Neural progenitor cell (in vitro differentiated cells): Measurements from ENCODE around the gene SCFD1. TPM values are rescaled to one million over a fixed set of nuclear protein-coding genes. Genes with fewer than 3 reads are reported as not detected.

Source experiments
- DNase-seq: peaks from one replicate; pipeline ENCODE4 v3.0.0-alpha.2; 2016; ENCODE audit warnings: low spot score
- H2AFZ ChIP-seq: fragments of 200-600 bp; sonication (generic); replicated peaks from 2 replicates; pipeline ENCODE4 v1.6.1; 2016; ENCODE audit warnings: antibody characterized with exemption
- H3F3A ChIP-seq: fragments of 200-600 bp; sonication (generic); 2 replicates; pipeline ENCODE4 v1.6.1; 2016; ENCODE audit warnings: antibody characterized with exemption, low read depth
- H3K27ac ChIP-seq: fragments of 200-600 bp; sonication (generic); 2 replicates; pipeline ENCODE4 v1.5.1; 2016; ENCODE audit warnings: mild to moderate bottlenecking
- H3K27me3 ChIP-seq: fragments of 200-600 bp; sonication (generic); 2 replicates; pipeline ENCODE4 v1.6.1; 2016; ENCODE audit warnings: mild to moderate bottlenecking, moderate library complexity
- H3K36me3 ChIP-seq: fragments of 200-600 bp; sonication (generic); 2 replicates; pipeline ENCODE4 v1.5.1; 2016
- H3K4me1 ChIP-seq: fragments of 200-600 bp; sonication (generic); 2 replicates; pipeline ENCODE4 v1.6.1; 2016; ENCODE audit warnings: mixed run types
- H3K4me2 ChIP-seq: fragments of 200-600 bp; sonication (generic); 2 replicates; pipeline ENCODE4 v1.6.1; 2016
- H3K4me3 ChIP-seq: fragments of 200-600 bp; sonication (generic); 2 replicates; pipeline ENCODE4 v1.5.1; 2016
- H3K79me2 ChIP-seq: fragments of 200-600 bp; sonication (generic); 2 replicates; pipeline ENCODE4 v1.6.1; 2016; ENCODE audit warnings: low read depth
- H3K9ac ChIP-seq: fragments of 200-600 bp; sonication (generic); 2 replicates; pipeline ENCODE4 v1.6.1; 2016
- H3K9me3 ChIP-seq: fragments of 200-600 bp; sonication (generic); 2 replicates; pipeline ENCODE4 v1.5.1; 2016; ENCODE audit warnings: low read depth
- H4K20me1 ChIP-seq: fragments of 200-600 bp; sonication (generic); 2 replicates; pipeline ENCODE4 v1.6.1; 2016; ENCODE audit warnings: low read depth
- H3K27ac Mint-ChIP-seq: 3 replicates; pipeline ENCODE4 v1.8.0; 2021; ENCODE audit warnings: mixed read lengths
- H3K27me3 Mint-ChIP-seq: 2 replicates; pipeline ENCODE4 v1.8.0; 2022; ENCODE audit warnings: low read depth, mild to moderate bottlenecking, inconsistent platforms, moderate library complexity, mixed read lengths; ENCODE audit not compliant: insufficient read depth
- H3K36me3 Mint-ChIP-seq: 3 replicates; pipeline ENCODE4 v1.8.0; 2021; ENCODE audit warnings: mixed read lengths
- H3K4me1 Mint-ChIP-seq: 3 replicates; pipeline ENCODE4 v1.8.0; 2021; ENCODE audit warnings: mixed read lengths
- H3K4me3 Mint-ChIP-seq: 3 replicates; pipeline ENCODE4 v1.8.0; 2021; ENCODE audit warnings: mild to moderate bottlenecking, moderate library complexity, mixed read lengths
- H3K9me3 Mint-ChIP-seq: 3 replicates; pipeline ENCODE4 v1.8.0; 2020; ENCODE audit warnings: mixed read lengths
- EZH2 ChIP-seq: fragments of 200-600 bp; sonication (generic); IDR thresholded peaks from 2 replicates; pipeline ENCODE4 v1.6.1; 2017; ENCODE audit warnings: antibody characterized with exemption, mild to moderate bottlenecking, moderate library complexity
- EZH2phosphoT487 ChIP-seq: fragments of 200-600 bp; sonication (generic); IDR thresholded peaks from 2 replicates; pipeline ENCODE4 v1.6.1; 2017; ENCODE audit warnings: antibody characterized with exemption
- total RNA-seq: library from RNA; depleted of rRNA; stranded (reverse); fragments of >200 nt; gene quantifications from 2 replicates; pipeline ENCODE4 v1.2.3, GENCODE V29; 2015; ENCODE audit warnings: low replicate concordance
- TF ChIP-seq, protein P1 (sequence below): fragments of 200-600 bp; sonication (generic); IDR thresholded peaks from 2 replicates; pipeline ENCODE4 v1.5.1; 2017; ENCODE audit warnings: antibody characterized with exemption, mild to moderate bottlenecking

Gene SCFD1
- total RNA-seq, 1 donor from 2014 or later: 115 TPM

GRCh38 chr14:30710876-30711275, 88.8 kb downstream of the SCFD1 start:
- Histone ChIP-seq H2AFZ (no peak overlapping the region), H3K9me3 (no peaks in the 10 kb centered on the region), H3K4me2 (no peak overlapping the region), H3K36me3 (no peaks in the 10 kb centered on the region), H3K4me1 (peaks cover 6% of the 10 kb centered on the region), H3K27ac (no peak overlapping the region), H3K79me2 (no peaks in the 10 kb centered on the region), H3K9ac (no peak overlapping the region), H3K27me3 (no peaks in the 10 kb centered on the region), H3K4me3 (no peak overlapping the region), H3F3A (no peaks in the 10 kb centered on the region), H4K20me1 (no peaks in the 10 kb centered on the region)
- Mint-ChIP-seq H3K27me3 (no peaks in the 10 kb centered on the region), H3K4me1 (peaks cover 4% of the 10 kb centered on the region), H3K36me3 (peaks cover 11% of the 10 kb centered on the region), H3K27ac (no peak overlapping the region), H3K9me3 (no peaks in the 10 kb centered on the region), H3K4me3 (no peak overlapping the region)
- TF ChIP-seq EZH2phosphoT487 (no peak), EZH2 (no peak)
- TF ChIP-seq, protein P1, sequence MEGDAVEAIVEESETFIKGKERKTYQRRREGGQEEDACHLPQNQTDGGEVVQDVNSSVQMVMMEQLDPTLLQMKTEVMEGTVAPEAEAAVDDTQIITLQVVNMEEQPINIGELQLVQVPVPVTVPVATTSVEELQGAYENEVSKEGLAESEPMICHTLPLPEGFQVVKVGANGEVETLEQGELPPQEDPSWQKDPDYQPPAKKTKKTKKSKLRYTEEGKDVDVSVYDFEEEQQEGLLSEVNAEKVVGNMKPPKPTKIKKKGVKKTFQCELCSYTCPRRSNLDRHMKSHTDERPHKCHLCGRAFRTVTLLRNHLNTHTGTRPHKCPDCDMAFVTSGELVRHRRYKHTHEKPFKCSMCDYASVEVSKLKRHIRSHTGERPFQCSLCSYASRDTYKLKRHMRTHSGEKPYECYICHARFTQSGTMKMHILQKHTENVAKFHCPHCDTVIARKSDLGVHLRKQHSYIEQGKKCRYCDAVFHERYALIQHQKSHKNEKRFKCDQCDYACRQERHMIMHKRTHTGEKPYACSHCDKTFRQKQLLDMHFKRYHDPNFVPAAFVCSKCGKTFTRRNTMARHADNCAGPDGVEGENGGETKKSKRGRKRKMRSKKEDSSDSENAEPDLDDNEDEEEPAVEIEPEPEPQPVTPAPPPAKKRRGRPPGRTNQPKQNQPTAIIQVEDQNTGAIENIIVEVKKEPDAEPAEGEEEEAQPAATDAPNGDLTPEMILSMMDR: no peak
- DNase-seq: no peak

DNA sequence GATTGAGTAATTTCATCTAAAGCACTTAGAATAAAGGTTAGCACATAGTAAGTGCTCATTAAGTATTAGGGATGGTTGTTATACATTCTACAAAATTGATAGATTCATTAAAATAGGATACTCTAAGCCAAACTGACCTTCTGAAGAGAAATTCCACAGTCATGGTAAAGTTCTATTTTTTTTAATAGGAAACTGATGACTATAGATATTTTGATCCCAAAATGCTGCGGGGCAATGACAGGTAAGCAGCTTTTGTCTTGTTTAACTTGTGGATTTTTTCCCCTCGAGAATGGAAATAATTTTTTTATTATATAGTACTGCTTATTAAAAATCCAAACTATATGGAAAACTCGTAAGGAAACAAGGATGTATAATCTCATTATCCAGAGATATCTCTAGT, 97.0 kb downstream of the SCFD1 start:
- no peak overlapping the region for H2AFZ ChIP-seq
- H3K79me2 ChIP-seq: no peaks in the 10 kb centered on the region
- no peaks in the 10 kb centered on the region for H3K27me3 ChIP-seq
- no peaks in the 10 kb centered on the region for H3F3A ChIP-seq
- no peak overlapping the region for H3K27ac ChIP-seq
- H3K27ac Mint-ChIP-seq: no peak overlapping the region
- H3K27me3 Mint-ChIP-seq: peaks cover 2% of the 10 kb centered on the region
- no peak overlapping the region for H3K9ac ChIP-seq
- H4K20me1 ChIP-seq: no peaks in the 10 kb centered on the region
- peaks cover 15% of the 10 kb centered on the region for H3K36me3 Mint-ChIP-seq
- H3K4me1 Mint-ChIP-seq: no peaks in the 10 kb centered on the region
- H3K9me3 ChIP-seq: no peaks in the 10 kb centered on the region
- H3K4me3 Mint-ChIP-seq: no peak overlapping the region
- H3K4me2 ChIP-seq: no peak overlapping the region
- peaks cover 14% of the 10 kb centered on the region for H3K36me3 ChIP-seq
- H3K4me3 ChIP-seq: no peak overlapping the region
- no peaks in the 10 kb centered on the region for H3K9me3 Mint-ChIP-seq
- TF ChIP-seq EZH2 (no peak), EZH2phosphoT487 (no peak)
- TF ChIP-seq, protein P1: no peak
- no peak for DNase-seq
- no peaks in the 10 kb centered on the region for H3K4me1 ChIP-seq

- Histone ChIP-seq H3F3A (no peaks in the 10 kb centered on the region), H3K79me2 (no peaks in the 10 kb centered on the region), H3K9me3 (no peaks in the 10 kb centered on the region), H3K4me2 (no peak overlapping the region), H3K36me3 (peaks cover 14% of the 10 kb centered on the region), H3K9ac (no peak overlapping the region), H4K20me1 (no peaks in the 10 kb centered on the region), H3K27me3 (no peaks in the 10 kb centered on the region), H3K27ac (no peak overlapping the region), H3K4me1 (no peaks in the 10 kb centered on the region), H3K4me3 (no peak overlapping the region), H2AFZ (no peak overlapping the region)
- TF ChIP-seq EZH2phosphoT487 (no peak), EZH2 (no peak)
- TF ChIP-seq, protein P1: no peak
- no peaks in the 10 kb centered on the region for H3K4me1 Mint-ChIP-seq
- peaks cover 6% of the 10 kb centered on the region for H3K9me3 Mint-ChIP-seq
- no peak for DNase-seq
- peaks cover 49% of the 10 kb centered on the region for H3K36me3 Mint-ChIP-seq
- H3K27ac Mint-ChIP-seq: no peak overlapping the region
- H3K4me3 Mint-ChIP-seq: no peak overlapping the region
- H3K27me3 Mint-ChIP-seq: peaks cover 2% of the 10 kb centered on the region
These were observed 103.6 kb downstream of the SCFD1 start for GRCh38 chr14:30725763-30726162.
